Measurements from ENCODE around the gene CLEC16A. TPM values are rescaled to one million over a fixed set of nuclear protein-coding genes. Genes with fewer than 3 reads are reported as not detected.
A peak's percentile ranks its signal among the peaks of the same experiment; 100 is the strongest.

The CLEC16A gene
- total and polyA plus RNA-seq, 9 of the 15 experiments (the other 6 are each of a cell fraction or from before 2014, with no cell fraction given), result 1.00 to 22.3 (median 10.0) TPM

DNA sequence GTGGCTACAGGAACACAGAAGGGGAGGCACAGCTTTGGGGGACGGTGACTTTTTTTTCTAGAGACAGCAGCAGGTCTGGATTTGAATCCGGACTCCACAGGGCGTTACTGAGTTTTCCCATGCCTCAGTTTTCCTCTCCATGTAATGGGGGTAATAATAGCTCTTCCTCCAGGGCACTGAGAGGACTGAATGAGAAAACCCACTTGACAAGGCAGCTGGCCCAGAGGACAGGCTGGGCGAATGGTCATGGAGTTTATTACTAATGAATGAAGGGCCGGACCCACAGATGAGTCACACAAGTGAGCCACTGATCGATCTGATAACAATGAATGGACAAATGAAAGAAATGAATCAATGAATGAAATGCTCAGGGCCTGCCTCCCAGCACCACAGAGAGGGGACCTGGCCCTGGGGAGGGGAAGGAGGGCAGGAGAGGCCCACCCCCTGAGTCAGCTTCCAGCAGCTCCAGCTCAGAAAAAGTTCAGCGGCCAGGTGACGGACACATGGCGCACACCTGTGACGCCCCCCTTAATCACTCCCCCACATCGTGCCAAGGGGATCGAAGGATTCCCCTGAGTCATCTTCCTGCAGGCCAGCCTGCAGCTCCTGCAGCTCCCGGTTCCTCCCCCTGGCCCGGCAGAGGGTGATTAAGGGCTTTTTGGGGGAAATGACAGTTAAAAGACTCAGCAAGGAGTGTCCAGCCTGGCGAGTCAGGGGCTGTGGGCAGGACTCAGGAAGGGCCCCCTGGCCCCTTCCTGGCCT, 257.3 kb downstream of the CLEC16A start (continued):
- TF ChIP-seq, protein P1, sequence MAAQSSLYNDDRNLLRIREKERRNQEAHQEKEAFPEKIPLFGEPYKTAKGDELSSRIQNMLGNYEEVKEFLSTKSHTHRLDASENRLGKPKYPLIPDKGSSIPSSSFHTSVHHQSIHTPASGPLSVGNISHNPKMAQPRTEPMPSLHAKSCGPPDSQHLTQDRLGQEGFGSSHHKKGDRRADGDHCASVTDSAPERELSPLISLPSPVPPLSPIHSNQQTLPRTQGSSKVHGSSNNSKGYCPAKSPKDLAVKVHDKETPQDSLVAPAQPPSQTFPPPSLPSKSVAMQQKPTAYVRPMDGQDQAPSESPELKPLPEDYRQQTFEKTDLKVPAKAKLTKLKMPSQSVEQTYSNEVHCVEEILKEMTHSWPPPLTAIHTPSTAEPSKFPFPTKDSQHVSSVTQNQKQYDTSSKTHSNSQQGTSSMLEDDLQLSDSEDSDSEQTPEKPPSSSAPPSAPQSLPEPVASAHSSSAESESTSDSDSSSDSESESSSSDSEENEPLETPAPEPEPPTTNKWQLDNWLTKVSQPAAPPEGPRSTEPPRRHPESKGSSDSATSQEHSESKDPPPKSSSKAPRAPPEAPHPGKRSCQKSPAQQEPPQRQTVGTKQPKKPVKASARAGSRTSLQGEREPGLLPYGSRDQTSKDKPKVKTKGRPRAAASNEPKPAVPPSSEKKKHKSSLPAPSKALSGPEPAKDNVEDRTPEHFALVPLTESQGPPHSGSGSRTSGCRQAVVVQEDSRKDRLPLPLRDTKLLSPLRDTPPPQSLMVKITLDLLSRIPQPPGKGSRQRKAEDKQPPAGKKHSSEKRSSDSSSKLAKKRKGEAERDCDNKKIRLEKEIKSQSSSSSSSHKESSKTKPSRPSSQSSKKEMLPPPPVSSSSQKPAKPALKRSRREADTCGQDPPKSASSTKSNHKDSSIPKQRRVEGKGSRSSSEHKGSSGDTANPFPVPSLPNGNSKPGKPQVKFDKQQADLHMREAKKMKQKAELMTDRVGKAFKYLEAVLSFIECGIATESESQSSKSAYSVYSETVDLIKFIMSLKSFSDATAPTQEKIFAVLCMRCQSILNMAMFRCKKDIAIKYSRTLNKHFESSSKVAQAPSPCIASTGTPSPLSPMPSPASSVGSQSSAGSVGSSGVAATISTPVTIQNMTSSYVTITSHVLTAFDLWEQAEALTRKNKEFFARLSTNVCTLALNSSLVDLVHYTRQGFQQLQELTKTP (IDR thresholded peaks at IDR 0.05; ENCODE audit: low read depth in 1 of 2, partially characterized antibody in 2 of 2), result no peak
- TF ChIP-seq YY1 (IDR thresholded peaks at IDR 0.05; ENCODE audit: borderline replicate concordance in 1 of 3, control insufficient read depth in 1 of 3, extremely low read depth in 1 of 3, insufficient read depth in 3 of 3, insufficient read length in 1 of 3, insufficient replicate concordance in 2 of 3, low read depth in 1 of 3, low read length in 2 of 3) (no peak), BRD9 (IDR thresholded peaks at IDR 0.05; ENCODE audit: low read depth, partially characterized antibody) (peak; percentile 82), CBFA2T2 (conservative IDR thresholded peaks at IDR 0.05) (peak; percentile 72), MYBL2 (IDR thresholded peaks at IDR 0.05; ENCODE audit: low read depth) (no peak), MYBL2 (CRISPR knock-in tag; IDR thresholded peaks at IDR 0.05; ENCODE audit: borderline replicate concordance) (no peak), ZNF133 (CRISPR knock-in tag; IDR thresholded peaks at IDR 0.05) (no peak), HCFC1 (IDR thresholded peaks at IDR 0.05; ENCODE audit: low read depth, low read length) (peak; percentile 10; the same call in 1 of the 2 replicates), MTA3 (IDR thresholded peaks at IDR 0.05; ENCODE audit: borderline replicate concordance) (peak; percentile 91), ZNF699 (CRISPR knock-in tag; IDR thresholded peaks at IDR 0.05; ENCODE audit: insufficient replicate concordance) (no peak), ZSCAN29 (IDR thresholded peaks at IDR 0.05) (no peak; the same call in 1 of the 2 replicates), ZZZ3 (IDR thresholded peaks at IDR 0.05) (no peak), ZNF134 (CRISPR knock-in tag; conservative IDR thresholded peaks at IDR 0.05) (no peak), RFX1 (IDR thresholded peaks at IDR 0.05) (no peak), FOXK2 (conservative IDR thresholded peaks at IDR 0.05 in 1 of 2, IDR thresholded peaks at IDR 0.05 in 1 of 2; ENCODE audit: low read depth in 2 of 2) (peak in 1 of 2 experiments; percentile 49; a peak in 1 of 4 replicates), ZNF766 (CRISPR knock-in tag; conservative IDR thresholded peaks at IDR 0.05) (0 out of 2 replicates have a peak, but pooled peaks have one; percentile 61), SAP30 (IDR thresholded peaks at IDR 0.05; ENCODE audit: borderline replicate concordance, insufficient read depth, low read depth, low read length, poor library complexity, severe bottlenecking) (peak; percentile 86)
- TF ChIP-seq, protein P2, sequence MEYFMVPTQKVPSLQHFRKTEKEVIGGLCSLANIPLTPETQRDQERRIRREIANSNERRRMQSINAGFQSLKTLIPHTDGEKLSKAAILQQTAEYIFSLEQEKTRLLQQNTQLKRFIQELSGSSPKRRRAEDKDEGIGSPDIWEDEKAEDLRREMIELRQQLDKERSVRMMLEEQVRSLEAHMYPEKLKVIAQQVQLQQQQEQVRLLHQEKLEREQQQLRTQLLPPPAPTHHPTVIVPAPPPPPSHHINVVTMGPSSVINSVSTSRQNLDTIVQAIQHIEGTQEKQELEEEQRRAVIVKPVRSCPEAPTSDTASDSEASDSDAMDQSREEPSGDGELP (CRISPR knock-in tag; IDR thresholded peaks at IDR 0.05; ENCODE audit: borderline replicate concordance), result peak; percentile 84
- TF ChIP-seq, protein P3, sequence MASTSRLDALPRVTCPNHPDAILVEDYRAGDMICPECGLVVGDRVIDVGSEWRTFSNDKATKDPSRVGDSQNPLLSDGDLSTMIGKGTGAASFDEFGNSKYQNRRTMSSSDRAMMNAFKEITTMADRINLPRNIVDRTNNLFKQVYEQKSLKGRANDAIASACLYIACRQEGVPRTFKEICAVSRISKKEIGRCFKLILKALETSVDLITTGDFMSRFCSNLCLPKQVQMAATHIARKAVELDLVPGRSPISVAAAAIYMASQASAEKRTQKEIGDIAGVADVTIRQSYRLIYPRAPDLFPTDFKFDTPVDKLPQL (IDR thresholded peaks at IDR 0.05; ENCODE audit: extremely low read depth, insufficient read length), result no peak
- TF ChIP-seq, protein P4, sequence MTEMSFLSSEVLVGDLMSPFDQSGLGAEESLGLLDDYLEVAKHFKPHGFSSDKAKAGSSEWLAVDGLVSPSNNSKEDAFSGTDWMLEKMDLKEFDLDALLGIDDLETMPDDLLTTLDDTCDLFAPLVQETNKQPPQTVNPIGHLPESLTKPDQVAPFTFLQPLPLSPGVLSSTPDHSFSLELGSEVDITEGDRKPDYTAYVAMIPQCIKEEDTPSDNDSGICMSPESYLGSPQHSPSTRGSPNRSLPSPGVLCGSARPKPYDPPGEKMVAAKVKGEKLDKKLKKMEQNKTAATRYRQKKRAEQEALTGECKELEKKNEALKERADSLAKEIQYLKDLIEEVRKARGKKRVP (CRISPR knock-in tag; IDR thresholded peaks at IDR 0.05), result no peak

Measured in K562 (cell line).